ENCODE measurements around the gene RCOR2. TPM values are rescaled to one million over a fixed set of nuclear protein-coding genes. Genes with fewer than 3 reads are reported as not detected.

RCOR2 gene
- total and polyA plus RNA-seq, 2 donors (not counting 1 experiment from before 2014, with no cell fraction given) = not detected

DNA sequence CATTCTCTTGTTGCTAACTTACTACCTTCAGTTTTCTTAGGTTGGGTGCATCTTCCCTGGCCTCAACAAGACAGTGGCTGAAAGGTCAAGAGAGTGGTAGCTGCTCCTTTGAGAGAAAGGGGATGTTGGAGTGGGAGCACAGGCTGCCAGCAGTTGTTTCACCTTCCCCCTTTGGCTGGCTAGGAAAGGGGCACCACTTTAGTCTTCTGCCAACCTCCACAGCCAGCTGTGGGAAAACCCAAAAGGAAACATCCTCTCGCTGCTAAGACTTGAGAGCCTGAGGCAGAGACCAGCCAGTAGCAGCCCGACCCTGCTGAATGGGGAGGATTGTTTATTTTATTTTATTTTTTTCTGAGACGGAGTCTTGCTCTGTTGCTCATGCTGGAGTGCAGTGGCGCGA lies 43.7 kb downstream of the RCOR2 start:
- no peaks in the 10 kb centered on the region for H3K9me3 Mint-ChIP-seq (ENCODE audit: insufficient read depth)
- Histone ChIP-seq H3K36me3 (replicated peaks in 1 of 2; ENCODE audit: control extremely low read depth in 1 of 2, control insufficient read depth in 1 of 2, extremely low read depth in 1 of 2, insufficient read depth in 2 of 2, low read length in 1 of 2) (peaks cover 0 to 31% of the 10 kb centered on the region in 2 experiments), H2AFZ (ENCODE audit: insufficient read depth, low read depth, low read length, poor library complexity, severe bottlenecking) (no peak overlapping the region), H3K9ac (ENCODE audit: low read length) (no peak overlapping the region), H3K79me2 (ENCODE audit: control insufficient read depth, insufficient read depth, low read length) (peaks cover 99% of the 10 kb centered on the region), H3K4me3 (ENCODE audit: control extremely low read depth in 1 of 5, extremely low read depth in 1 of 5, insufficient read depth in 1 of 5, low read depth in 2 of 5, low read length in 4 of 5) (no peak overlapping the region), H3K27me3 (replicated peaks in 1 of 4; ENCODE audit: control extremely low read depth in 1 of 4, control insufficient read depth in 3 of 4, insufficient read depth in 4 of 4, low read length in 3 of 4) (no peaks in the 10 kb centered on the region), H3K4me1 (ENCODE audit: control insufficient read depth in 2 of 2, insufficient read depth in 2 of 2, low read length in 2 of 2) (peaks cover 39 to 48% of the 10 kb centered on the region in 2 donors), H4K20me1 (ENCODE audit: control insufficient read depth, insufficient read depth, low read length, poor library complexity, severe bottlenecking) (peaks cover 99% of the 10 kb centered on the region), H3K27ac (ENCODE audit: low read length in 2 of 2) (no peak overlapping the region), H3K4me2 (replicated peaks; ENCODE audit: low read depth, low read length, poor library complexity, severe bottlenecking) (no peak overlapping the region), H3K9me3 (ENCODE audit: control extremely low read depth in 1 of 3, control insufficient read depth in 2 of 3, insufficient read depth in 1 of 3, low read length in 2 of 3) (no peaks in the 10 kb centered on the region)
- WGBS (ENCODE audit: insufficient coverage) = 40% methylated on average over 1 of the region's 5 CpGs
- ChIA-PET CTCF (interaction anchor here (0.8 to 1.7 kb wide), 2 partner anchors 10 to 37 kb away, joined by 3 to 5 read pairs; no protein-coding TSS in a partner anchor), POLR2A (interaction anchor here (0.6 kb wide), 1 partner anchor 941 kb away, joined by 3 read pairs; no protein-coding TSS in a partner anchor)
- H3K4me3 Mint-ChIP-seq = no peak overlapping the region
- intact Hi-C loops (cut with micrococcal nuclease) = no loop called here
- no peak overlapping the region for H3K27ac Mint-ChIP-seq
- TF ChIP-seq, protein P1, sequence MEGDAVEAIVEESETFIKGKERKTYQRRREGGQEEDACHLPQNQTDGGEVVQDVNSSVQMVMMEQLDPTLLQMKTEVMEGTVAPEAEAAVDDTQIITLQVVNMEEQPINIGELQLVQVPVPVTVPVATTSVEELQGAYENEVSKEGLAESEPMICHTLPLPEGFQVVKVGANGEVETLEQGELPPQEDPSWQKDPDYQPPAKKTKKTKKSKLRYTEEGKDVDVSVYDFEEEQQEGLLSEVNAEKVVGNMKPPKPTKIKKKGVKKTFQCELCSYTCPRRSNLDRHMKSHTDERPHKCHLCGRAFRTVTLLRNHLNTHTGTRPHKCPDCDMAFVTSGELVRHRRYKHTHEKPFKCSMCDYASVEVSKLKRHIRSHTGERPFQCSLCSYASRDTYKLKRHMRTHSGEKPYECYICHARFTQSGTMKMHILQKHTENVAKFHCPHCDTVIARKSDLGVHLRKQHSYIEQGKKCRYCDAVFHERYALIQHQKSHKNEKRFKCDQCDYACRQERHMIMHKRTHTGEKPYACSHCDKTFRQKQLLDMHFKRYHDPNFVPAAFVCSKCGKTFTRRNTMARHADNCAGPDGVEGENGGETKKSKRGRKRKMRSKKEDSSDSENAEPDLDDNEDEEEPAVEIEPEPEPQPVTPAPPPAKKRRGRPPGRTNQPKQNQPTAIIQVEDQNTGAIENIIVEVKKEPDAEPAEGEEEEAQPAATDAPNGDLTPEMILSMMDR (IDR thresholded peaks at IDR 0.05) = no peak
- TF ChIP-seq EZH2 (IDR thresholded peaks at IDR 0.05; ENCODE audit: borderline replicate concordance, insufficient read depth, low read depth, low read length, poor library complexity, severe bottlenecking) = no peak
- H3K27me3 Mint-ChIP-seq = no peaks in the 10 kb centered on the region
- DNase-seq = no peak
- ATAC-seq (ENCODE audit: low read depth) = no peak
- H3K4me1 Mint-ChIP-seq = peaks cover 58% of the 10 kb centered on the region

DNA sequence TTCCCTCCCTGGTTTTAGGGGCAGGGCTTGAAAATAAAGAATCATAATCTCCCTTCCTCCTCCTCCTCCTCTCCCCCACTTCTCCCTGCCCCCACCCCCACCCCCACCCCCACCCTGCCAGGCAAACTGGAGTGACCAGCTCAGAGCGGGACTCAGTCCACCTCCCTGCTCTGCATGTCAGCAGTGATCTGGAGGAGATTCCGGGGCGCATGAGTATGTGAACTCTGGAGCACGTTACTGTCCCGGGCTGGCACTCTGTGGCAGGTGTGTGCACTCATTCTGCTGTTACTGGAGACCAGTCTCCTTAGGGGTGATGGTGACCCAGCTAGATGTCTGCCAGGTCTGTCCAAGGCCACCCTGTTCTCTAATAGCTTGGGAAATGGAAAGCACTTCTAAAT lies 44.2 kb downstream of the RCOR2 start:
- peaks cover 99% of the 10 kb centered on the region for H3K79me2 ChIP-seq (ENCODE audit: control insufficient read depth, insufficient read depth, low read length)
- no peak overlapping the region for H2AFZ ChIP-seq (ENCODE audit: insufficient read depth, low read depth, low read length, poor library complexity, severe bottlenecking)
- peaks cover 0 to 29% of the 10 kb centered on the region in 2 experiments for H3K36me3 ChIP-seq (replicated peaks in 1 of 2; ENCODE audit: control extremely low read depth in 1 of 2, control insufficient read depth in 1 of 2, extremely low read depth in 1 of 2, insufficient read depth in 2 of 2, low read length in 1 of 2)
- ATAC-seq (ENCODE audit: low read depth) = no peak
- Mint-ChIP-seq H3K27me3 (no peaks in the 10 kb centered on the region), H3K27ac (no peak overlapping the region), H3K4me3 (no peak overlapping the region), H3K9me3 (ENCODE audit: insufficient read depth) (no peaks in the 10 kb centered on the region), H3K4me1 (peaks cover 57% of the 10 kb centered on the region)
- no peak overlapping the region for H3K4me2 ChIP-seq (replicated peaks; ENCODE audit: low read depth, low read length, poor library complexity, severe bottlenecking)
- H4K20me1 ChIP-seq (ENCODE audit: control insufficient read depth, insufficient read depth, low read length, poor library complexity, severe bottlenecking) = peaks cover 99% of the 10 kb centered on the region
- WGBS (ENCODE audit: insufficient coverage) = 95% methylated on average over 4 of the region's 5 CpGs
- CTCF ChIA-PET = interaction anchor here (0.8 to 1.7 kb wide), 2 partner anchors 11 to 36 kb away, joined by 3 to 5 read pairs; no protein-coding TSS in a partner anchor
- no peaks in the 10 kb centered on the region for H3K27me3 ChIP-seq (replicated peaks in 1 of 4; ENCODE audit: control extremely low read depth in 1 of 4, control insufficient read depth in 3 of 4, insufficient read depth in 4 of 4, low read length in 3 of 4)
- H3K4me1 ChIP-seq (ENCODE audit: control insufficient read depth in 2 of 2, insufficient read depth in 2 of 2, low read length in 2 of 2) = peaks cover 40 to 49% of the 10 kb centered on the region in 2 donors
- H3K4me3 ChIP-seq (ENCODE audit: control extremely low read depth in 1 of 5, extremely low read depth in 1 of 5, insufficient read depth in 1 of 5, low read depth in 2 of 5, low read length in 4 of 5) = no peak overlapping the region
- TF ChIP-seq EZH2 (IDR thresholded peaks at IDR 0.05; ENCODE audit: borderline replicate concordance, insufficient read depth, low read depth, low read length, poor library complexity, severe bottlenecking) = no peak
- TF ChIP-seq, protein P1 (IDR thresholded peaks at IDR 0.05) = no peak
- no peak overlapping the region for H3K9ac ChIP-seq (ENCODE audit: low read length)
- DNase-seq = no peak
- H3K9me3 ChIP-seq (ENCODE audit: control extremely low read depth in 1 of 3, control insufficient read depth in 2 of 3, insufficient read depth in 1 of 3, low read length in 2 of 3) = no peaks in the 10 kb centered on the region
- no peak overlapping the region for H3K27ac ChIP-seq (ENCODE audit: low read length in 2 of 2)
- intact Hi-C loops (cut with micrococcal nuclease) = no loop called here
- POLR2A ChIA-PET = interaction anchor here (0.6 kb wide), 1 partner anchor 941 kb away, joined by 3 read pairs; no protein-coding TSS in a partner anchor
